HG03460 (cell line): ENCODE data around the gene B4GALNT1.
"Not testable (repeated sequence)": the region's sequence is repeated elsewhere in the genome, so short reads cannot be mapped to it uniquely, and the experiment has no call there.

Experiments used
- ATAC-seq: cut with Tn5 transposase; IDR thresholded peaks from one replicate; pipeline ENCODE4 v1.9.1; 2021; ENCODE audit not compliant: unreplicated experiment

Gene B4GALNT1

DNA sequence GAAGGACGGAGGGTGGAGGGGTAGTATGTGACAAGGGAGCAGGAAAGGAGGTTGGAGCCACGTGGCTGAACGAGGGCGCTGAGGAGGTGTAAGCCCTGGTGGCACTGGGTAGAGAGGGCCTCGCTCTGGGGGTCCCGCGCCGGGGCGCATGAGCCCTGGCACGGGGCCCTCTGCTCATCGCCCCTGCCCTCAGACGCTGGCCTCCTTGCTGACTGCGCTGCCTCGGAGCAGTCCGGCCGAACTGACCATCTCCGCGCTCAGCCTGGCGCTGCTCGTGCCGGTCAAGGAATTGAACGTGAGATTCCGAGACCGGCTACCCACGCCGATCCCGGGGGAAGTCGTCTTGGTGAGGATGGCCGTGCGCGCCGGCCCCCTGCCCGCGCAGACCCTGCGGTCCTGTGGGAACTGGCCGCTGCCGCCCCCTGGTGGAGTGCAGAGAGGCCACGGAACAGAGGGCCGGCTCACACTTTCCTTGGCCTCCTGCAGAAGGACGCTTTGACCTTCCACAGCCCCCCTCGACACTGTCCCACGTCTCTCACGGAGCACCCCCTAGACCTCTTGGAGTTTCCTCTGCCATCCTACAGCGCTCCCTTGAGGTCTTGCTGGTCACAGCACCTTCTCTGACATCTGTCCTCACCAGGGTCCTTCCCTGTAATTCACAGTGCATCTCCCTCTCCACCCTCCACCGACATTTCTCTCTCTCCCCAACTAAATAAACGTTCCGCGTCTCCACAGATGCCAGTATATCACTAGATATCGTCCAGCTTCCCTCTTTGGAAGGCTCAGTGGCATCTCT, 11.3 kb downstream of the B4GALNT1 start:
- no peak for ATAC-seq

GRCh38 chr12:57620936-57621496, 12.0 kb downstream of the B4GALNT1 start:
- ATAC-seq, result no peak

- ATAC-seq, result no peak
Measured at GRCh38 chr12:57620245-57620935, 12.6 kb downstream of the B4GALNT1 start.

- no peak for ATAC-seq
Measured at GRCh38 chr12:57619434-57620244, 13.4 kb downstream of the B4GALNT1 start.

- ATAC-seq, result no peak
Measured at GRCh38 chr12:57618966-57619433, 14.0 kb downstream of the B4GALNT1 start.

DNA sequence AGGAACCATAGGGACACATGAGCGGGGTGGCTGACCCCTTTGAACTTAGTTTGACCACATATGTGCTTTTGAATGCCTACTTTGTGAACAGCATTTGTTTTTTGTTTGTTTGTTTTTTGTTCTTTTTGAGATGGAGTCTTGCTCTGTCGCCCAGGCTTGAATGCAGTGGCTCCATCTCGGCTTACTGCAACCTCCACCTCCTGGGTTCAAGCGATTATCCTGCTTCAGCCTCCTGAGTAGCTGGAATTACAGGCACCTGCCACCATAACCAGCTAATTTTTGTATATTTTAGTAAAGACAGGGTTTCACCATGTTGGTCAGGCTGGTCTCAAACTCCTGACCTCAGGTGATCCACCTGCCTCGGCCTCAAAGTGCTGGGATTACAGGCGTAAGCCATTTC, 14.6 kb downstream of the B4GALNT1 start:
- not testable (repeated sequence) for ATAC-seq

- no peak for ATAC-seq
Measured at GRCh38 chr12:57617942-57618341, 15.1 kb downstream of the B4GALNT1 start.

GRCh38 chr12:57616383-57617101, 16.5 kb downstream of the B4GALNT1 start:
- ATAC-seq, result no peak

DNA sequence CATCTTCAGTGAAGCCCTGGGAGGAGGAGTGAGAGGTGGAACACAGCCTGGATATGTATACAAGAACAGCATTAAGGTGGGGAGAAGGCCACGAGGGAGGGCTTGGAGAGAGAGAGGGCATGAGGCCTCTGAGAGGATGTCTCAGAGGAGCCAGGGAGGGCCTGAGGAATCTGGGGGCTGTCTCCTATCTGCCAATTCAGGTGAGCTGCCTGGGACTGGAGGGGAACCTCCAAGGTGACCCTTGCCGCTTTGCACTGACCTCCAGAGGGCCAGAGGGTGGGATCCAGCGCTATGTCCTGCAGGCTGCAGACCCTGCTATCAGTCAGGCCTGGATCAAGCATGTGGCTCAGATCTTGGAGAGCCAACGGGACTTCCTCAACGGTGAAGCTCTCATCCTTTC, 17.4 kb downstream of the B4GALNT1 start:
- no peak for ATAC-seq

- ATAC-seq, result no peak
Measured at GRCh38 chr12:57614948-57615500, 18.0 kb downstream of the B4GALNT1 start.

GRCh38 chr12:57614178-57614947, 18.6 kb downstream of the B4GALNT1 start:
- ATAC-seq, result peak; percentile 49

DNA sequence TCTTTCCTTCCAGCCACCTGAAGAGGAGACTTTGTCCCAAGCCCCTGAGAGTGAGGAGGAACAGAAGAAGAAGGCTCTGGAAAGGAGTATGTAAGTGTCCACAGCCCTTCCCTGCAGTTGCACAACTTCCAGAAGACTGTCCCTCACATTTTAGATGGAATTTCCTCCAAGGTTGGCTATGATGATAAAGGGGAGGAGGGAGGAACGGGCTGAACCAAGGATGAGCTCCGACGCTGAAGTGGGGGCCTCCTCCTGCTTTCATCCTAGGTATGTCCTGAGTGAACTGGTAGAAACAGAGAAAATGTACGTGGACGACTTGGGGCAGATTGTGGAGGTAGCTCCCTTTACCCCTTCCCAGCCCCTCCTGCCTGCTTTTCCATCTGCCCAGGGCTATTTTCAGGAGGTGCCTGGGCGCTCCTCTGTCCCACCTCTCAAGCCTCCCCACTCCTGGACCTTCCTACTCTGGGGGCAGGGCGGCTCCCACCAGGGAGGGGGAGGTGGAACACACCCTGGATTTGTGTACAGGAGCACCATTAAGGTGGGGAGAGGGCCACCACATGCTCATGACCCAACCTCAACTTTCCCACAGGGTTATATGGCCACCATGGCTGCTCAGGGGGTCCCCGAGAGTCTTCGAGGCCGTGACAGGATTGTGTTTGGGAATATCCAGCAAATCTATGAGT, 19.4 kb downstream of the B4GALNT1 start:
- ATAC-seq, result no peak

DNA sequence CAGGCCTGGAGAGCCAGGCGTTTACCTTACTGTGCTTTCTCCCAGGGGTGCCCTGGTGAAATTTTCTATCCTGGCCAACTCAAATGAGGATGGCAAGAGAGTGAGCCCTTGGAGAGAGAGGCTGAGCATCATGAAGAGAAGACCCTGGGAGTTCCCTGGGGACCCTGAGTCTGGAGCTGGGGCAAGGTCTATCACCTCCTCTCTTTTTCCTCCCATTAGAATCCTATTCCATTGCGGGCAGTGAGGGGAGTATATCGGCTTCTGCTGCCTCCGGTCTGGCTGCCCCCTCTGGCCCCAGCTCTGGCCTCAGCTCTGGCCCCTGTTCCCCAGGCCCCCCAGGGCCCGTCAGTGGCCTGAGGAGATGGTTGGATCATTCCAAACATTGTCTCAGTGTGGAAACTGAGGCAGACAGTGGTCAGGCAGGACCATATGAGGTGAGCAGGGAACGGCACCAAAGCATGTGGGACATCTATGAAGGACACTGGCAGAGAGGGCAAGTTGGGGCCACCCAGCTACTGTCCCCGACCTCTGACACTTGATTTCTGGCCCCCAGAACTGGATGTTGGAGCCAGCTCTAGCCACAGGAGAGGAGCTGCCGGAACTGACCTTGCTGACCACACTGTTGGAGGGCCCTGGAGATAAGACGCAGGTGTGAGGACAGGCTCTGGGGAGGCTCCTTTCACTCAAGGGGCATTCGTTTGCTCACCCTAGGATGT, 20.1 kb downstream of the B4GALNT1 start:
- no peak for ATAC-seq

DNA sequence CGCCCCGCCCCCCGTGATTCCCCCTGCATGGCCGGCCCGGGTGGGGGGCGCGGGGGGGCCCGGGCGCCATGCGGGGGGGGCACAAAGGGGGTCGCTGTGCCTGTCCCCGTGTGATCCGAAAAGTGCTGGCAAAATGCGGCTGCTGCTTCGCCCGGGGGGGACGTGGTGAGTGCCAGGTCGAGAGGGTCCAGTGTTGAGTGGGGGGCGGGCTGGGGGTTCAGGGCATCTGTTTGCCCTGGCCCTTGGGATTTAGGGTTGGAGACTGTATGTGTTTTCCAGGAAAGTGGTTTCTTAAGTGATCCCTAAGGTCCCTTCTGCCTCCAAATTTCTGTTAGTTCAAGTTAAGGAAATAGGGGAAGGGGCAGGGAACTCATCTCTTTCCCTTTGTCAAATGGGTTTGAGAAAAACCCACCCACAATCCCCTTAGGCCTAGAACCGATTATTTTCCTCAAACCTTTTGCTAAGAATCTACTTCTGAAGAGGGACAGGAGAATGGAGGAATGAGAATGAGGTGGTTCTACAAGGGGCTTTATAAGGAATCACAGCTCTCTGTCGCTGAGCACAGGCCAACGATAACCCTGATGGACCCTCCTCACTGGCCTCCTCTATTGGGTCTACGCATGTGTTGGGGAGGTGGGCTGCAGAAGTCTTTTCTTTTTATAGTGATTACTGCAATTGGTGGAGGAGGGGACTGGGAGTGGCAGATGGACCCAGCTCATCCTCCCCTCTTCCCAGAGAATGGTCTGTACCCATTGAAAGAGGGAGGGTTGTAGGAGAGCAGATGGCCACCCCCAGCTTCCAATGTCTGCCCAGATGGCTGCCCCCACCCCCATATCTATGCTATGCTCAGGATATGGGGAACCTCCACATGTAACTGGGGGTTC, 20.9 kb downstream of the B4GALNT1 start:
- ATAC-seq, result no peak

- no peak for ATAC-seq
Measured at GRCh38 chr12:57611108-57611826, 21.7 kb downstream of the B4GALNT1 start, which contains the start of gene ARHGEF25. Gene ARHGEF25 (plus strand): TSS chr12:57611435. CDS start chr12:57611895, 460 bp downstream.

- no peak for ATAC-seq
Measured at GRCh38 chr12:57610554-57611107, 22.4 kb downstream of the B4GALNT1 start.
